Non-pigmented ciliary epithelial cell (primary cell): ENCODE measurements around the gene MAD2L1BP.

Source experiments
- DNase-seq: peaks from one replicate; pipeline ENCODE4 v3.0.0-alpha.2; 2010; ENCODE audit warnings: low read depth

Gene MAD2L1BP

GRCh38 chr6:43683708-43684455, 48.2 kb downstream of the MAD2L1BP start:
- no peak for DNase-seq

- DNase-seq = no peak
Measured at GRCh38 chr6:43687079-43687436, 51.4 kb downstream of the MAD2L1BP start.

- DNase-seq = no peak
Measured at GRCh38 chr6:43687437-43688347, 52.1 kb downstream of the MAD2L1BP start, which contains the start of gene MRPS18A. Gene MRPS18A, minus strand, starts transcription at chr6:43687791. Its CDS starts 12 bp downstream, at chr6:43687779.

GRCh38 chr6:43689421-43689820, 53.8 kb downstream of the MAD2L1BP start:
- DNase-seq = no peak
